Lower leg skin (tissue), 3 donors: ENCODE results near the gene MTHFD2.

Source experiments
- POLR2A ChIP-seq, 2 donors: fragments of 450-650 bp; IDR thresholded peaks; one replicate each; pipeline ENCODE4 v1.6.1; 2016 to 2017; ENCODE audit warnings: antibody characterized with exemption in 2 of 2, mild to moderate bottlenecking in 1 of 2, moderate library complexity in 1 of 2
- TF ChIP-seq, protein P1 (sequence below), 3 donors: fragments of 450-650 bp; IDR thresholded peaks; one replicate each; pipeline ENCODE4 v1.5.1; 2016; ENCODE audit warnings: antibody characterized with exemption in 3 of 3, mild to moderate bottlenecking in 3 of 3, moderate library complexity in 2 of 3

GRCh38 chr2:74249406-74250122, 51.1 kb downstream of the MTHFD2 start:
- TF ChIP-seq, protein P1, sequence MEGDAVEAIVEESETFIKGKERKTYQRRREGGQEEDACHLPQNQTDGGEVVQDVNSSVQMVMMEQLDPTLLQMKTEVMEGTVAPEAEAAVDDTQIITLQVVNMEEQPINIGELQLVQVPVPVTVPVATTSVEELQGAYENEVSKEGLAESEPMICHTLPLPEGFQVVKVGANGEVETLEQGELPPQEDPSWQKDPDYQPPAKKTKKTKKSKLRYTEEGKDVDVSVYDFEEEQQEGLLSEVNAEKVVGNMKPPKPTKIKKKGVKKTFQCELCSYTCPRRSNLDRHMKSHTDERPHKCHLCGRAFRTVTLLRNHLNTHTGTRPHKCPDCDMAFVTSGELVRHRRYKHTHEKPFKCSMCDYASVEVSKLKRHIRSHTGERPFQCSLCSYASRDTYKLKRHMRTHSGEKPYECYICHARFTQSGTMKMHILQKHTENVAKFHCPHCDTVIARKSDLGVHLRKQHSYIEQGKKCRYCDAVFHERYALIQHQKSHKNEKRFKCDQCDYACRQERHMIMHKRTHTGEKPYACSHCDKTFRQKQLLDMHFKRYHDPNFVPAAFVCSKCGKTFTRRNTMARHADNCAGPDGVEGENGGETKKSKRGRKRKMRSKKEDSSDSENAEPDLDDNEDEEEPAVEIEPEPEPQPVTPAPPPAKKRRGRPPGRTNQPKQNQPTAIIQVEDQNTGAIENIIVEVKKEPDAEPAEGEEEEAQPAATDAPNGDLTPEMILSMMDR (IDR thresholded peaks at IDR 0.05) = no peak
- no peak for TF ChIP-seq POLR2A (IDR thresholded peaks at IDR 0.05)
